Parathyroid adenoma (tissue), 2 donors: ENCODE measurements around the gene PMM2.

Experiments used
- H2AFZ ChIP-seq: fragments of 300-600 bp; sonication (generic); one replicate; pipeline ENCODE4 v1.7.0; 2017; ENCODE audit warnings: antibody characterized with exemption, mild to moderate bottlenecking
- H3K27ac ChIP-seq: fragments of 300-600 bp; sonication (generic); one replicate; pipeline ENCODE4 v1.7.0; 2017
- H3K27me3 ChIP-seq: fragments of 300-600 bp; sonication (generic); one replicate; pipeline ENCODE4 v1.7.0; 2017; ENCODE audit warnings: low read length; ENCODE audit not compliant: control insufficient read depth, insufficient read depth
- H3K36me3 ChIP-seq: fragments of 300-600 bp; sonication (generic); one replicate; pipeline ENCODE4 v1.7.0; 2017; ENCODE audit warnings: low read length; ENCODE audit not compliant: control insufficient read depth, insufficient read depth
- H3K4me1 ChIP-seq: fragments of 300-600 bp; sonication (generic); one replicate; pipeline ENCODE4 v1.7.0; 2017; ENCODE audit warnings: control low read depth
- H3K4me2 ChIP-seq: fragments of 300-600 bp; sonication (generic); one replicate; pipeline ENCODE4 v1.7.0; 2017; ENCODE audit warnings: low read length
- H3K4me3 ChIP-seq: fragments of 300-600 bp; sonication (generic); one replicate; pipeline ENCODE4 v1.7.0; 2017; ENCODE audit warnings: low read depth, low read length
- H3K79me2 ChIP-seq: fragments of 300-600 bp; sonication (generic); one replicate; pipeline ENCODE4 v1.7.0; 2017; ENCODE audit warnings: control low read depth
- H3K9ac ChIP-seq: fragments of 300-600 bp; sonication (generic); one replicate; pipeline ENCODE4 v1.7.0; 2017; ENCODE audit warnings: mild to moderate bottlenecking
- H3K9me3 ChIP-seq: fragments of 300-600 bp; sonication (generic); one replicate; pipeline ENCODE4 v1.7.0; 2017; ENCODE audit warnings: low read length; ENCODE audit not compliant: control insufficient read depth
- TF ChIP-seq, protein P1 (sequence below): fragments of 300-600 bp; sonication (generic); IDR thresholded peaks from one replicate; pipeline ENCODE4 v1.7.0; 2017; ENCODE audit warnings: antibody characterized with exemption, mild to moderate bottlenecking
- donor health status: primary hyperparathyroidism.

Gene PMM2

GRCh38 chr16:8845699-8846298 is 48.2 kb downstream of the PMM2 start:
- no peak overlapping the region for H3K4me2 ChIP-seq
- H3K4me1 ChIP-seq, result peaks cover 2% of the 10 kb centered on the region
- H3K9ac ChIP-seq, result no peak overlapping the region
- no peaks in the 10 kb centered on the region for H3K36me3 ChIP-seq
- H3K27ac ChIP-seq, result no peak overlapping the region
- H3K4me3 ChIP-seq, result no peak overlapping the region
- no peak overlapping the region for H2AFZ ChIP-seq
- TF ChIP-seq, protein P1, sequence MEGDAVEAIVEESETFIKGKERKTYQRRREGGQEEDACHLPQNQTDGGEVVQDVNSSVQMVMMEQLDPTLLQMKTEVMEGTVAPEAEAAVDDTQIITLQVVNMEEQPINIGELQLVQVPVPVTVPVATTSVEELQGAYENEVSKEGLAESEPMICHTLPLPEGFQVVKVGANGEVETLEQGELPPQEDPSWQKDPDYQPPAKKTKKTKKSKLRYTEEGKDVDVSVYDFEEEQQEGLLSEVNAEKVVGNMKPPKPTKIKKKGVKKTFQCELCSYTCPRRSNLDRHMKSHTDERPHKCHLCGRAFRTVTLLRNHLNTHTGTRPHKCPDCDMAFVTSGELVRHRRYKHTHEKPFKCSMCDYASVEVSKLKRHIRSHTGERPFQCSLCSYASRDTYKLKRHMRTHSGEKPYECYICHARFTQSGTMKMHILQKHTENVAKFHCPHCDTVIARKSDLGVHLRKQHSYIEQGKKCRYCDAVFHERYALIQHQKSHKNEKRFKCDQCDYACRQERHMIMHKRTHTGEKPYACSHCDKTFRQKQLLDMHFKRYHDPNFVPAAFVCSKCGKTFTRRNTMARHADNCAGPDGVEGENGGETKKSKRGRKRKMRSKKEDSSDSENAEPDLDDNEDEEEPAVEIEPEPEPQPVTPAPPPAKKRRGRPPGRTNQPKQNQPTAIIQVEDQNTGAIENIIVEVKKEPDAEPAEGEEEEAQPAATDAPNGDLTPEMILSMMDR, result no peak
- no peaks in the 10 kb centered on the region for H3K27me3 ChIP-seq
- no peaks in the 10 kb centered on the region for H3K9me3 ChIP-seq
- H3K79me2 ChIP-seq, result no peaks in the 10 kb centered on the region

DNA sequence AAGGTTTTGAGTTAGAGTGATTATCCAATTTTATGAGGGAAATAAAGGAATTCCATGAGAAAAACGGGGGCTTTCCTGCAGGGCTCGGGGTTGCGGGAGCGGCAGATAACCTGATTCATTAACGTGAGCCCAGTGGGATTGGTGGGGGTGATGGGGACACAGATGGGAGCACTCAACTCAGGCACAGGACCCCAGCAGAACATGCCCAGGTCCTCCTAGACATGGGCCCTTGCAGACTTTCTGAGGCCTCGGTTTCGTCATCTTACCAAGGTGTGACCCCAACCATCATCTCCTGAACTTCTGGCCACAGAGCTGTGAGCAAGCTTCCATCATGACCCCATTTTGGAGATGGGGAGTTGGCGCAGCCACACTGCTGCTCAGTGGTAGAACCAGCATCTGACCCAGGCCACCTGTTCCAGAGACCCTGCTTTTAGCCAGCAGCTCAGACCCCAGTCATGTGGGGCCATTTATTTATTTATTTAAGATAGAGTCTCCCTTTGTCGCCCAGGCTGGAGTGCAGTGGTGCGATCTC is 48.8 kb downstream of the PMM2 start:
- Histone ChIP-seq H3K4me3 (no peak overlapping the region), H3K9ac (no peak overlapping the region), H3K4me1 (peaks cover 2% of the 10 kb centered on the region), H3K79me2 (no peaks in the 10 kb centered on the region), H3K9me3 (no peaks in the 10 kb centered on the region), H2AFZ (no peak overlapping the region), H3K36me3 (no peaks in the 10 kb centered on the region), H3K27me3 (no peaks in the 10 kb centered on the region), H3K4me2 (no peak overlapping the region), H3K27ac (no peak overlapping the region)
- TF ChIP-seq, protein P1, result no peak

DNA sequence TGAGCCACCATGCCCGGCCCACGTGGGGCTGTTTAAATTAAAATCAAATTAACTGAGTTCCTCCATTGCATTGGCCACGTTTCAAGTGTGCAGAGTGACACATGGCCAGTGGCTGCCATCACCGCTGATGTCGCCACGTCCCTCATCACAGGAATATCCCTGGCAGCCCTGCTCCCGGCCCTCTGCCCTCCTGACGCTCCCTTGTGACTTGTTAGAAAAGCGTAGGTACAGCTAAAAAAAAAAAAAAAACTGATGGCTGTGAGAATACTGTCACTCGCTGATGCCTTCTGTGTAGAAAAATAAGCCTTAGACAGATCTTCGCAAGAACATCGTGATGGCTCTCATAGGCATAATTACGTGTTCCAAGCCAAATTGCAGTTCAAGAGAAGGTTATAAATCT is 49.5 kb downstream of the PMM2 start:
- TF ChIP-seq, protein P1, result no peak
- Histone ChIP-seq H3K4me2 (no peak overlapping the region), H3K79me2 (no peaks in the 10 kb centered on the region), H3K27me3 (no peaks in the 10 kb centered on the region), H3K4me1 (peaks cover under 1% of the 10 kb centered on the region), H3K9me3 (no peaks in the 10 kb centered on the region), H3K9ac (no peak overlapping the region), H3K27ac (no peak overlapping the region), H3K36me3 (no peaks in the 10 kb centered on the region), H3K4me3 (no peak overlapping the region), H2AFZ (no peak overlapping the region)

DNA sequence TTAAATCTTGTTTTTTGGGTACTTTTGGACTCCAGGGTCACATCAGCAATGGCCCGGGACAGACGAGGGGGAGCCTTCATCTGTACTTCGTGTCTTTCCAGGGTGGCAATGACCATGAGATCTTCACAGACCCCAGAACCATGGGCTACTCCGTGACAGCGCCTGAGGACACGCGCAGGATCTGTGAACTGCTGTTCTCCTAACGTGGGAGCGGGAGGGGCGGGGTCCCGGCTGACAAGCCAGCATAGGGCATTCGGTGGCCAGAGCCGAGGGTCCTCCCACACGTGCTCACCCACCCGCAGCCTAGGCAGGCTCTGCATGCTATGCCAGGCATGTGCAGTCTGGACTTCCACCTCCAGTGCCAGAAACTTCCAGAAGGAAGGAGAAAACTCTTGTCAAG is 50.0 kb downstream of the PMM2 start:
- Histone ChIP-seq H3K79me2 (no peaks in the 10 kb centered on the region), H3K9ac (no peak overlapping the region), H3K4me3 (no peak overlapping the region), H2AFZ (no peak overlapping the region), H3K27ac (no peak overlapping the region), H3K4me2 (no peak overlapping the region), H3K4me1 (no peaks in the 10 kb centered on the region), H3K9me3 (no peaks in the 10 kb centered on the region), H3K27me3 (no peaks in the 10 kb centered on the region), H3K36me3 (no peaks in the 10 kb centered on the region)
- TF ChIP-seq, protein P1, result no peak
